CD4-positive, alpha-beta T cell (primary cell): Measurements from ENCODE around the gene FCRL3. TPM values are rescaled to one million over a fixed set of nuclear protein-coding genes. Genes with fewer than 3 reads are reported as not detected.

Experiments used
- ATAC-seq: fragments of 200-7000 bp; cut with Tn5 transposase; one replicate; pipeline ENCODE4 v1.10.0; 2022; ENCODE audit warnings: mild to moderate bottlenecking; ENCODE audit not compliant: poor library complexity
- CTCF ChIA-PET: fragments of 350-600 bp; sonication (Branson Sonifier 250); formaldehyde crosslinking; loops from one replicate; lab custom pipeline; 2021; ENCODE audit warnings: antibody characterized with exemption, inconsistent platforms; lab: Charles Lee
- POLR2A ChIA-PET: fragments of 350-600 bp; sonication (Branson Sonifier 250); formaldehyde crosslinking; loops from one replicate; lab custom pipeline; 2021; ENCODE audit warnings: antibody characterized with exemption, inconsistent platforms; lab: Charles Lee
- DNase-seq, 14 experiments: peaks; one replicate each; pipeline ENCODE4 v3.0.0-alpha.2; 2013 to 2020; ENCODE audit warnings: mixed read lengths in 2 of 14
- H3K27ac ChIP-seq, 2 donors: one replicate each; pipeline versions ENCODE4 v1.5.1 to v1.7.0; 2013; ENCODE audit warnings: low read length in 2 of 2, low read depth in 1 of 2, mild to moderate bottlenecking in 1 of 2
- H3K27me3 ChIP-seq, 2 experiments: 1 replicate in 1 of 2; 2 replicates in 1 of 2; pipeline versions ENCODE4 v1.6.1 to v1.7.0; 2013; ENCODE audit warnings: low read length in 2 of 2, control low read depth in 1 of 2, mild to moderate bottlenecking in 1 of 2, moderate library complexity in 1 of 2; ENCODE audit not compliant: insufficient read depth in 2 of 2, control insufficient read depth in 1 of 2
- H3K36me3 ChIP-seq: one replicate; pipeline ENCODE4 v1.6.1; 2013; ENCODE audit warnings: low read length, control low read depth; ENCODE audit not compliant: insufficient read depth
- H3K4me1 ChIP-seq: one replicate; pipeline ENCODE4 v1.6.1; 2013; ENCODE audit warnings: low read length, control low read depth; ENCODE audit not compliant: insufficient read depth
- H3K4me3 ChIP-seq: one replicate; pipeline ENCODE4 v1.5.1; 2013; ENCODE audit warnings: mild to moderate bottlenecking, low read length, moderate library complexity
- H3K9me3 ChIP-seq, 2 experiments: 1 replicate in 1 of 2; 2 replicates in 1 of 2; pipeline versions ENCODE4 v1.6.1 to v1.7.0; 2013; ENCODE audit warnings: low read length in 2 of 2, mild to moderate bottlenecking in 2 of 2, control low read depth in 1 of 2, moderate library complexity in 1 of 2; ENCODE audit not compliant: control insufficient read depth in 1 of 2, insufficient read depth in 1 of 2
- H3K27ac Mint-ChIP-seq: one replicate; pipeline ENCODE4 v1.8.0; 2020; ENCODE audit warnings: mixed read lengths
- H3K27me3 Mint-ChIP-seq: one replicate; pipeline ENCODE4 v1.8.0; 2021; ENCODE audit warnings: mixed read lengths
- H3K36me3 Mint-ChIP-seq: one replicate; pipeline ENCODE4 v1.8.0; 2021; ENCODE audit warnings: low read depth, mixed read lengths
- H3K4me1 Mint-ChIP-seq: one replicate; pipeline ENCODE4 v1.8.0; 2021; ENCODE audit warnings: low read depth, mixed read lengths
- H3K4me3 Mint-ChIP-seq: one replicate; pipeline ENCODE4 v1.8.0; 2020; ENCODE audit warnings: mild to moderate bottlenecking, mixed read lengths
- H3K9me3 Mint-ChIP-seq: one replicate; pipeline ENCODE4 v1.8.0; 2020; ENCODE audit warnings: mixed read lengths
- CTCF ChIP-seq: fragments of 200-600 bp; IDR thresholded peaks from one replicate; pipeline ENCODE4 v1.8.0; 2022; ENCODE audit warnings: antibody characterized with exemption, mild to moderate bottlenecking
- intact Hi-C, 2 experiments: fragments of 100-400 bp; cut with DNase I in 1 of 2; cut with micrococcal nuclease in 1 of 2; formaldehyde crosslinking; loops; one replicate each; pipeline versions ENCODE4 v1.15.1 to v1.9.0; 2023 to 2025; cut with DNase I, micrococcal nuclease
- total RNA-seq, 174 experiments: library from RNA in 2 of 174; stranded (reverse) in 2 of 174; gene quantifications; one replicate each; pipeline ENCODE4 v1.2.3 and lab custom pipeline; 2021 to 2026

Gene FCRL3
- total RNA-seq, 2 experiments from 2014 or later = 0.99 to 1.1 TPM

GRCh38 chr1:157715736-157716135 lies 15.2 kb upstream of the FCRL3 start:
- Histone ChIP-seq H3K27ac (no peak overlapping the region), H3K36me3 (no peaks in the 10 kb centered on the region), H3K4me1 (no peaks in the 10 kb centered on the region), H3K9me3 (peaks cover 0 to 3% of the 10 kb centered on the region in 2 experiments), H3K4me3 (no peak overlapping the region), H3K27me3 (no peaks in the 10 kb centered on the region)
- H3K4me1 Mint-ChIP-seq = no peaks in the 10 kb centered on the region
- ChIA-PET POLR2A (no interaction called here), CTCF (no interaction called here)
- H3K27me3 Mint-ChIP-seq = no peaks in the 10 kb centered on the region
- intact Hi-C loops = no loop called here
- no peak for ATAC-seq
- TF ChIP-seq CTCF = no peak
- H3K4me3 Mint-ChIP-seq = no peak overlapping the region
- no peak for DNase-seq
- H3K9me3 Mint-ChIP-seq = no peaks in the 10 kb centered on the region
- H3K36me3 Mint-ChIP-seq = no peaks in the 10 kb centered on the region
- H3K27ac Mint-ChIP-seq = no peak overlapping the region

- no peaks in the 10 kb centered on the region for H3K4me1 Mint-ChIP-seq
- no peaks in the 10 kb centered on the region for H3K27me3 Mint-ChIP-seq
- peaks cover 0 to 3% of the 10 kb centered on the region in 2 experiments for H3K9me3 ChIP-seq
- no peaks in the 10 kb centered on the region for H3K36me3 ChIP-seq
- no peak overlapping the region for H3K4me3 Mint-ChIP-seq
- DNase-seq (no peak), ATAC-seq (no peak)
- no peaks in the 10 kb centered on the region for H3K9me3 Mint-ChIP-seq
- H3K27ac Mint-ChIP-seq = no peak overlapping the region
- no peak overlapping the region for H3K27ac ChIP-seq
- CTCF ChIA-PET = no interaction called here
- no peak overlapping the region for H3K4me3 ChIP-seq
- TF ChIP-seq CTCF = no peak
- H3K4me1 ChIP-seq = no peaks in the 10 kb centered on the region
- POLR2A ChIA-PET = no interaction called here
- no peaks in the 10 kb centered on the region for H3K36me3 Mint-ChIP-seq
- no peaks in the 10 kb centered on the region for H3K27me3 ChIP-seq
- intact Hi-C loops = no loop called here
Observed at GRCh38 chr1:157711802-157712201, 11.2 kb upstream of the FCRL3 start.

- no peaks in the 10 kb centered on the region for H3K36me3 Mint-ChIP-seq
- intact Hi-C loops = no loop called here
- H3K27me3 Mint-ChIP-seq = peaks cover 4% of the 10 kb centered on the region
- Histone ChIP-seq H3K27me3 (no peaks in the 10 kb centered on the region), H3K4me3 (no peak overlapping the region), H3K4me1 (no peaks in the 10 kb centered on the region), H3K9me3 (no peaks in the 10 kb centered on the region), H3K36me3 (no peaks in the 10 kb centered on the region), H3K27ac (no peak overlapping the region)
- no peak overlapping the region for H3K4me3 Mint-ChIP-seq
- no peaks in the 10 kb centered on the region for H3K4me1 Mint-ChIP-seq
- no peaks in the 10 kb centered on the region for H3K9me3 Mint-ChIP-seq
- POLR2A ChIA-PET = no interaction called here
- TF ChIP-seq CTCF = no peak
- no peak overlapping the region for H3K27ac Mint-ChIP-seq
- ATAC-seq = no peak
- no peak for DNase-seq
- CTCF ChIA-PET = no interaction called here
Observed at GRCh38 chr1:157704878-157705277, 4.3 kb upstream of the FCRL3 start.
